Esophagus muscularis mucosa (tissue), 3 donors: ENCODE data around the gene NT5DC3.

Experiments
- CTCF ChIP-seq, 3 experiments: fragments of 200-600 bp in 2 of 3; fragments of 450-650 bp in 1 of 3; sonication (generic) in 2 of 3; IDR thresholded peaks; one replicate each; pipeline ENCODE4 v1.5.1; 2017 to 2019; ENCODE audit warnings: antibody characterized with exemption in 3 of 3, mild to moderate bottlenecking in 2 of 3, moderate library complexity in 1 of 3
- POLR2A ChIP-seq: fragments of 450-650 bp; IDR thresholded peaks from one replicate; pipeline ENCODE4 v1.6.1; 2017; ENCODE audit warnings: antibody characterized with exemption, moderate library complexity, mild to moderate bottlenecking, low read depth
- POLR2AphosphoS5 ChIP-seq, 2 donors: sonication (generic); formaldehyde crosslinking; IDR thresholded peaks; one replicate each; pipeline ENCODE4 v1.6.1; 2017; ENCODE audit warnings: antibody characterized with exemption in 2 of 2

GRCh38 chr12:103803847-103804246, 37.2 kb downstream of the NT5DC3 start:
- TF ChIP-seq POLR2AphosphoS5 (IDR thresholded peaks at IDR 0.05) (no peak), CTCF (IDR thresholded peaks at IDR 0.05) (no peak), POLR2A (no peak)
